Measurements from ENCODE around the gene LDLRAD4.

DNA sequence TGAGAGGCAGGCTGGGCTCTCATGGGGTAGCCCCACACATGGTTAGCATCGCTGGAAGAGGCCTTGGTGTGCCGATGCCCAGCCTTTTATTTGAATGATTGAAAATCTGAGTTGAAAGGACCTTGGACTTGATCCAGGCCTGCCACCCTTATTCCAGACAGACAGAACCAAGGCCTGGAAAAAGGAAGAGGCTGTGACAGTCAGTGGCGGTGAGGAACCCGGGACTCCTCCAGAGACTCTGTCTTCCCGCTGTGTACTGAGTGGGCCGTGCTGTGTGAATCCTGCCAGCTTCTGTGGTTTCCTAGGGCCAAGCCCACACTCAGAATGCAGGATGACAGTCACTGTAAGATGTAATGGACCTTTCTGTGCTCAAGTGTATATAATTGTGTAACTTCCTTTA lies 218.5 kb downstream of the LDLRAD4 start:
- TF ChIP-seq, protein P1, sequence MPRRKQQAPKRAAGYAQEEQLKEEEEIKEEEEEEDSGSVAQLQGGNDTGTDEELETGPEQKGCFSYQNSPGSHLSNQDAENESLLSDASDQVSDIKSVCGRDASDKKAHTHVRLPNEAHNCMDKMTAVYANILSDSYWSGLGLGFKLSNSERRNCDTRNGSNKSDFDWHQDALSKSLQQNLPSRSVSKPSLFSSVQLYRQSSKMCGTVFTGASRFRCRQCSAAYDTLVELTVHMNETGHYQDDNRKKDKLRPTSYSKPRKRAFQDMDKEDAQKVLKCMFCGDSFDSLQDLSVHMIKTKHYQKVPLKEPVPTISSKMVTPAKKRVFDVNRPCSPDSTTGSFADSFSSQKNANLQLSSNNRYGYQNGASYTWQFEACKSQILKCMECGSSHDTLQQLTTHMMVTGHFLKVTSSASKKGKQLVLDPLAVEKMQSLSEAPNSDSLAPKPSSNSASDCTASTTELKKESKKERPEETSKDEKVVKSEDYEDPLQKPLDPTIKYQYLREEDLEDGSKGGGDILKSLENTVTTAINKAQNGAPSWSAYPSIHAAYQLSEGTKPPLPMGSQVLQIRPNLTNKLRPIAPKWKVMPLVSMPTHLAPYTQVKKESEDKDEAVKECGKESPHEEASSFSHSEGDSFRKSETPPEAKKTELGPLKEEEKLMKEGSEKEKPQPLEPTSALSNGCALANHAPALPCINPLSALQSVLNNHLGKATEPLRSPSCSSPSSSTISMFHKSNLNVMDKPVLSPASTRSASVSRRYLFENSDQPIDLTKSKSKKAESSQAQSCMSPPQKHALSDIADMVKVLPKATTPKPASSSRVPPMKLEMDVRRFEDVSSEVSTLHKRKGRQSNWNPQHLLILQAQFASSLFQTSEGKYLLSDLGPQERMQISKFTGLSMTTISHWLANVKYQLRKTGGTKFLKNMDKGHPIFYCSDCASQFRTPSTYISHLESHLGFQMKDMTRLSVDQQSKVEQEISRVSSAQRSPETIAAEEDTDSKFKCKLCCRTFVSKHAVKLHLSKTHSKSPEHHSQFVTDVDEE (CRISPR knock-in tag; IDR thresholded peaks at IDR 0.05), result no peak
- TF ChIP-seq ISL1 (CRISPR knock-in tag; IDR thresholded peaks at IDR 0.05), result no peak
- TF ChIP-seq, protein P2, sequence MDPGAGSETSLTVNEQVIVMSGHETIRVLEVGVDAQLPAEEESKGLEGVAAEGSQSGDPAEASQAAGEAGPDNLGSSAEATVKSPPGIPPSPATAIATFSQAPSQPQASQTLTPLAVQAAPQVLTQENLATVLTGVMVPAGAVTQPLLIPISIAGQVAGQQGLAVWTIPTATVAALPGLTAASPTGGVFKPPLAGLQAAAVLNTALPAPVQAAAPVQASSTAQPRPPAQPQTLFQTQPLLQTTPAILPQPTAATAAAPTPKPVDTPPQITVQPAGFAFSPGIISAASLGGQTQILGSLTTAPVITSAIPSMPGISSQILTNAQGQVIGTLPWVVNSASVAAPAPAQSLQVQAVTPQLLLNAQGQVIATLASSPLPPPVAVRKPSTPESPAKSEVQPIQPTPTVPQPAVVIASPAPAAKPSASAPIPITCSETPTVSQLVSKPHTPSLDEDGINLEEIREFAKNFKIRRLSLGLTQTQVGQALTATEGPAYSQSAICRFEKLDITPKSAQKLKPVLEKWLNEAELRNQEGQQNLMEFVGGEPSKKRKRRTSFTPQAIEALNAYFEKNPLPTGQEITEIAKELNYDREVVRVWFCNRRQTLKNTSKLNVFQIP (CRISPR knock-in tag; IDR thresholded peaks at IDR 0.05; ENCODE audit: borderline replicate concordance, low read depth), result no peak
- no peak for TF ChIP-seq ARNTL (CRISPR knock-in tag; IDR thresholded peaks at IDR 0.05; ENCODE audit: borderline replicate concordance, low read depth)
- no peak for TF ChIP-seq ZNF8 (CRISPR knock-in tag; IDR thresholded peaks at IDR 0.05)
- TF ChIP-seq ZC3H10 (CRISPR knock-in tag; IDR thresholded peaks at IDR 0.05), result no peak

All from SK-N-SH treated with all-trans-retinoic acid at 6 μM for 48 hours (cell line).